Measurements from ENCODE around the gene CA7.

GRCh38 chr16:66872559-66872942 is 28.3 kb downstream of the CA7 start:
- TF ChIP-seq, protein P1, sequence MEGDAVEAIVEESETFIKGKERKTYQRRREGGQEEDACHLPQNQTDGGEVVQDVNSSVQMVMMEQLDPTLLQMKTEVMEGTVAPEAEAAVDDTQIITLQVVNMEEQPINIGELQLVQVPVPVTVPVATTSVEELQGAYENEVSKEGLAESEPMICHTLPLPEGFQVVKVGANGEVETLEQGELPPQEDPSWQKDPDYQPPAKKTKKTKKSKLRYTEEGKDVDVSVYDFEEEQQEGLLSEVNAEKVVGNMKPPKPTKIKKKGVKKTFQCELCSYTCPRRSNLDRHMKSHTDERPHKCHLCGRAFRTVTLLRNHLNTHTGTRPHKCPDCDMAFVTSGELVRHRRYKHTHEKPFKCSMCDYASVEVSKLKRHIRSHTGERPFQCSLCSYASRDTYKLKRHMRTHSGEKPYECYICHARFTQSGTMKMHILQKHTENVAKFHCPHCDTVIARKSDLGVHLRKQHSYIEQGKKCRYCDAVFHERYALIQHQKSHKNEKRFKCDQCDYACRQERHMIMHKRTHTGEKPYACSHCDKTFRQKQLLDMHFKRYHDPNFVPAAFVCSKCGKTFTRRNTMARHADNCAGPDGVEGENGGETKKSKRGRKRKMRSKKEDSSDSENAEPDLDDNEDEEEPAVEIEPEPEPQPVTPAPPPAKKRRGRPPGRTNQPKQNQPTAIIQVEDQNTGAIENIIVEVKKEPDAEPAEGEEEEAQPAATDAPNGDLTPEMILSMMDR (IDR thresholded peaks at IDR 0.05; ENCODE audit: insufficient read depth, low read length), result no peak
- TF ChIP-seq SPI1 (IDR thresholded peaks at IDR 0.05; ENCODE audit: borderline replicate concordance, low read depth) (no peak), POLR2AphosphoS5 (IDR thresholded peaks at IDR 0.05; ENCODE audit: low read depth) (no peak), GABPA (IDR thresholded peaks at IDR 0.05; ENCODE audit: low read depth) (no peak)
- TF ChIP-seq, protein P2, sequence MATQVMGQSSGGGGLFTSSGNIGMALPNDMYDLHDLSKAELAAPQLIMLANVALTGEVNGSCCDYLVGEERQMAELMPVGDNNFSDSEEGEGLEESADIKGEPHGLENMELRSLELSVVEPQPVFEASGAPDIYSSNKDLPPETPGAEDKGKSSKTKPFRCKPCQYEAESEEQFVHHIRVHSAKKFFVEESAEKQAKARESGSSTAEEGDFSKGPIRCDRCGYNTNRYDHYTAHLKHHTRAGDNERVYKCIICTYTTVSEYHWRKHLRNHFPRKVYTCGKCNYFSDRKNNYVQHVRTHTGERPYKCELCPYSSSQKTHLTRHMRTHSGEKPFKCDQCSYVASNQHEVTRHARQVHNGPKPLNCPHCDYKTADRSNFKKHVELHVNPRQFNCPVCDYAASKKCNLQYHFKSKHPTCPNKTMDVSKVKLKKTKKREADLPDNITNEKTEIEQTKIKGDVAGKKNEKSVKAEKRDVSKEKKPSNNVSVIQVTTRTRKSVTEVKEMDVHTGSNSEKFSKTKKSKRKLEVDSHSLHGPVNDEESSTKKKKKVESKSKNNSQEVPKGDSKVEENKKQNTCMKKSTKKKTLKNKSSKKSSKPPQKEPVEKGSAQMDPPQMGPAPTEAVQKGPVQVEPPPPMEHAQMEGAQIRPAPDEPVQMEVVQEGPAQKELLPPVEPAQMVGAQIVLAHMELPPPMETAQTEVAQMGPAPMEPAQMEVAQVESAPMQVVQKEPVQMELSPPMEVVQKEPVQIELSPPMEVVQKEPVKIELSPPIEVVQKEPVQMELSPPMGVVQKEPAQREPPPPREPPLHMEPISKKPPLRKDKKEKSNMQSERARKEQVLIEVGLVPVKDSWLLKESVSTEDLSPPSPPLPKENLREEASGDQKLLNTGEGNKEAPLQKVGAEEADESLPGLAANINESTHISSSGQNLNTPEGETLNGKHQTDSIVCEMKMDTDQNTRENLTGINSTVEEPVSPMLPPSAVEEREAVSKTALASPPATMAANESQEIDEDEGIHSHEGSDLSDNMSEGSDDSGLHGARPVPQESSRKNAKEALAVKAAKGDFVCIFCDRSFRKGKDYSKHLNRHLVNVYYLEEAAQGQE (IDR thresholded peaks at IDR 0.05; ENCODE audit: insufficient replicate concordance, low read depth), result no peak
